NCI-H2196 treated with DMSO at 0.1 percent for 48 hours (cell line): ENCODE results near the gene GNE.
"Not testable (repeated sequence)": the region's sequence is repeated elsewhere in the genome, so short reads cannot be mapped to it uniquely, and the experiment has no call there.

ENCODE experiments used
- DNase-seq: peaks from one replicate; lab custom pipeline; 2025; ENCODE audit not compliant: unreplicated experiment; lab: John Stamatoyannopoulos, UW

Gene GNE

GRCh38 chr9:36208521-36209253 lies 49.6 kb downstream of the GNE start:
- DNase-seq, result no peak

DNA sequence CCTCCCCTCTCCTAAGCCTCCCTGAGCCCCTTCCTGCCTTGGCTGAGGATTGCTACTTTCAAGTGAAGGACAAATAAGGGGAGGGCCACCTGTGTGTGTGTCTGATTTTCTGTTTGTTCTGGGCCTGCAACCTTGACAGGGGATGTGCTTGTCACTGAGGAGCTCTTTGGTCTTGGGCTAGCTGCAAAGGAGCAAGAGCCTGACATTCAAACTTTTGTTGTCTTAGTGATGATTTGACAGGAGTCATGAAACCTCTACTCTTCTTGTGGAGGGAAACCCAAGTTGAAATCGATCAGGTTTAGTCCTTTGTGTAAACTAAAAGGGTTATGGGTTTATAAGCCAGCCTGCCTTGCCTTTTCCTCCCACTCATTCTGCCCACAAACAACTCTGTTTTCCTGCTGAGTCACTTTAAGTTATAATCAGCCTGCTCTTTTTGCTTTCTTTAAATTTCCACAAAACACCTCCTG lies 50.7 kb downstream of the GNE start:
- no peak for DNase-seq

DNA sequence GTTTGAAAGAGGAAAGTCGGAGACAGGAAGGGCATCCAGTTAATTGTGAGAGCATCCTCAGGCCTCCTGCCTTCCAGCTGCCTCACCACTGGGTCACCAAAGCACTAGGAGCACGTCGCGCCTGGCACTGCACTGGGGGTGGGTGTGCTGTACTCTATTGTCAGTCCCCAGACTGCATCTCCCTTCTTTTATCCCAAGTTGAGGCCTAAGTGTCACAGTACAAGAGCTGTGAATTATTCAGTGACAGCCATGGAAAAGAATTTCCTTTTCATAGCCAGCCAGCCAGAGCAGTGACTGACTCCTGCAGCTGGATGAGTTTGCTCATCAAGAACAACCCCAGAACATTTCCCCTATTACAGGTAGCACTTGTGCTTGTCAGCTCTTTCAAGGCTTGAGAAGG lies 51.2 kb downstream of the GNE start:
- DNase-seq, result no peak

GRCh38 chr9:36204906-36205547 lies 53.2 kb downstream of the GNE start:
- DNase-seq, result no peak

GRCh38 chr9:36194326-36195000 lies 63.8 kb downstream of the GNE start:
- DNase-seq, result no peak

- DNase-seq, result no peak
Observed at GRCh38 chr9:36193023-36193422, 65.2 kb downstream of the GNE start.

DNA sequence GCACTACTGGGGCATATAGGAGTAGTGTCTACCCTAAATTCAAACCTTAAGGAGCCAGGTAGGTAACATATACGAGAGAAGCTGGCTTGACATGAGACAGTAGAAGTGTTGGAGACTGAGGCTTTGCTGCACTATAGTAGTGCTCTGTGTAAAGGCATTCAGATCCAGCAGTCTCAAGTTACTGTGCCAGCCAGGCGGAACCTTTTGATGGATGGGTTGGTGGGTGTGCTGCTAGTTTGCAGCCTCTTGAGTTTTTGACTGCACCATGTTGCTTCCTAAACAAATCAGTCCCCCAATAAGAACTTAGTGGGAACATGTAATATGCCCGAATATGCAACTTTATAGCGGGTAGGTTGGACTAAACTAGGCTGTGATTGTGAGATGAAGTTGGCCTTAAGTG lies 66.1 kb downstream of the GNE start:
- no peak for DNase-seq

GRCh38 chr9:36191686-36192085 lies 66.6 kb downstream of the GNE start:
- no peak for DNase-seq

DNA sequence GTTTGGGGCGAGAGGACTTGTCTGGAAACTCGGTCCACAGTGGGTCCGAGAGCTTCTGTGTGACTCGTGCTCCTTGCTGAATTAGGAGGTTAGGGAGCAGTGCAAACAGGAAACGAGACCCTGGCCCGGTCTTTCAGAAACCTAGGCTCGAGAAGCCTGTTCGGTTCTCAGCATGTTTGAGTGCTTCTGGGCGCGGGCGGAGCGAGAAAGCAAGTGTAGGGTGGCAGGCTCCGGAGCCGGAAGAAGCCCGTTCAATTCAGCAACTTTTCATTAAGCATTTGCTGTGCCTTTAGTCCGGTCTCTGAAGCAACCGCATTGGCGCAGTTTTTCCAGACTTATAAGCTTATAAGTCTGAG lies 67.0 kb downstream of the GNE start:
- DNase-seq, result no peak

- DNase-seq, result peak; percentile 97
Observed at GRCh38 chr9:36190388-36191289, 67.6 kb downstream of the GNE start, which contains the start of gene CLTA. Gene CLTA (plus strand): TSS chr9:36190921. CDS start chr9:36191057, 136 bp downstream.

GRCh38 chr9:36189976-36190375 lies 68.3 kb downstream of the GNE start:
- no peak for DNase-seq

DNA sequence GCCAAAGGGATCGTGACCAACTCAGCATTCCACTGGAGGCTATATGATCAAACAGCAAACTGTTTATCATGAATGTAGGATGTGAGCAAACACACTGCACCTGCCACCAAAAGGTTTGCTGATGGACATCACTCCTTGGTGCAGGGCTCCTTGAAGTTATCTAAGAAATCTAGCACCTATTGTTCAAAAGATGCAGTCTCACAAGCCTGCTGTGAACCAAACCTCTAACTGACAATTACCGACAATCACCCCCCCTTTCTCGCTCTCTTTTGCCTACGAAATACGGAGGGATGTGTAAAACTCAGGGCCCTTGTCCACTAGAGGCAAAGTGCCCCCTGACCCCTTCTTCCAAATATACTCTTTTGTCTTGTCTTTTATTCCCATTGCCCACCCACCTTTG lies 70.0 kb downstream of the GNE start:
- no peak for DNase-seq

GRCh38 chr9:36187414-36187813 lies 70.8 kb downstream of the GNE start:
- no peak for DNase-seq

GRCh38 chr9:36180243-36180642 lies 78.0 kb downstream of the GNE start:
- not testable (repeated sequence) for DNase-seq

DNA sequence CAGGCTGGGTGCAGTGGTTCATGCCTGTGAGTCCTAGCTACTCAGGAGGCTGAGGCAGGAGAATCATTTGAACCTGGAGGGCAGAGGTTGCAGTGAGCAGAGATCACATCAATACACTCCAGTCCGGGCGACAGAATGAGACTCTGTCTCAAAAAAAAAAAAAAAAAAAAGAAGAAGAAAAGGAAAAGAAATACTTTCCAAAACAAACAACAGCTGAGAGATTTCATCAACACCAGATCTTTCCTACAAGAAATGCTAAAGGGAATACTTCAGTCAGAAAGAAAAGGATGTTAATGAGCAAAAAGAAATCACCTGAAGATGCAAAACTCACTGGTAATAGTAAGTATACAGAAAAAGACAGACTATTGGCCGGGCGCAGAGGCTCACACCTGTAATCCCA lies 80.7 kb downstream of the GNE start:
- DNase-seq, result no peak

DNA sequence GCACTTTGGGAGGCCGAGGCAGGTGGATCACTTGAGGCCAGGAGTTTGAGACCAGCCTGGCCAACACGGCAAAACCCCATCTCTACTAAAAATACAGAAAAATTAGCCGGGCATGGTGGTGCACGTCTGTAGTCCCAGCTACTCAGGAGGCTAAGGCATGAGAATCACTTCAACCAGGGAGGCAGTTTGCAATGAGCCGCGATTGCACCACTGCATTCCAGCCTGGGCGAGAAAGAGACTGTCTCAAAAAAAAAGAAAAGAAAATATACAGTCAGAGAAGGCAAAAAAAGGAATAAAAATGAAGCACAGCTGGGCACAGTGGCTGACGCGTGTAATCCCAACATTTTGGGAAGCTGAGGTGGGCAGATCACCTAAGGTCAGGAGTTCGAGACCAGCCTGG lies 81.8 kb downstream of the GNE start:
- not testable (repeated sequence) for DNase-seq

DNA sequence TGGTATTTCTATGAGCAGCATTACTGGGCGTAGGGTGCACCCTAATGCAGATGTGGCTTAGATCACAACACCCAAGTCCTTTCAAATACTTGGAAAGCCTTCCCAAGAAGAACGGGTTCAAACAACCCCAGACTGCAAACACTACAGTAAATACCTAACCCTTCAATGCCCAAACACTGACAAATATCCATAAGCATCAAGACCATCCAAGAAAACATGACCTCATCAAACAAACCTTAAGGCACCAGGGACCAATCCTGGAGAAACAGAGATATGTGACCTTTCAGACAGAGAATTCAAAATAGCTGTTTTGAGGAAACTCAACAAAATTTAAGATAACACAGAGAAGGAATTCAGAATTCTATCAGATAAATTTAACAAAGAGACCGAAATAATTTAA lies 83.0 kb downstream of the GNE start:
- not testable (repeated sequence) for DNase-seq

- DNase-seq, result no peak
Observed at GRCh38 chr9:36174731-36175130, 83.5 kb downstream of the GNE start.

DNA sequence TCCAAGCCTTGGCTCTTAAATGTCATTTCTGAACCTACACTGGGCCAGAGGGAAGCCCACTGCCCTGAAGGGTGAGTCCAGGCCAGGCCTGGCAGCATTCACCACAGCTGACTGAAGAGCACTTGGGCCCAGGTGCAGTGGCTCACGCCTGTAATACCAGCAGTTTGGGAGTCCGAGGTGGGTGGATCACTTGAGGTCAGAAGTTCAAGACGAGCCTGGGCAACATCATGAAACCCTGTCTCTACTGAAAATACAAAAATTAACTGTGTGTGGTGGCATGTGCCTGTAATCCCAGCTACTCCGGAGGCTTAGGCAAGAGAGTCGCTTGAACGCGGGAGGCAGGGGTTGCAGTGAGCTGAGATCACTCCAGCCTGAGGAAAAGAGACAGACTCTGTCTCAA lies 84.0 kb downstream of the GNE start:
- DNase-seq, result no peak

DNA sequence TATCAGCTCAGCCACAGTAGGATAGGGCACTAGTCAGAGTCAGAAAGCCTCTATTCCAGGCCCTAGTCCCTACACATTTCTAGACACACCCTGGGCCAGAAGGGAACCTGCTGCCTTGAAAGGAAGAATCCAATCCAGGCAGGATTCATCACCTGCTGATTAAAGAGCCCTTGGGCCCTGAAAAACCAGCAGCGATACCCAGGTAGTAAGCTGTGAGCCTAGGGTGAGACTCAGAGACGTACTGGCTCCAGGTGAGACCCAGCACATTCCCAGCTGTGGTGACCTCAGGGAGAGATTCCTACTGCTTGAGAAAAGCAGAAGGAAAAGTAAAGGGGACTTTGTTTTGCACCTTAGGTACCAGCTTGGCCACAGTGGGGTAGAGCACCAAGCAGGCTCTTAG lies 84.4 kb downstream of the GNE start:
- no peak for DNase-seq

GRCh38 chr9:36170531-36170930 lies 87.7 kb downstream of the GNE start:
- DNase-seq, result no peak
